Neuron (in vitro differentiated cells): ENCODE data around the gene IFT52.

Experiments used
- H2AFZ ChIP-seq: one replicate; pipeline ENCODE4 v1.6.1; 2013; ENCODE audit warnings: low read depth, mild to moderate bottlenecking, inconsistent platforms, low read length, moderate library complexity
- H3K27me3 ChIP-seq: one replicate; pipeline ENCODE4 v1.6.1; 2013; ENCODE audit warnings: low read length; ENCODE audit not compliant: insufficient read depth
- H3K36me3 ChIP-seq: one replicate; pipeline ENCODE4 v1.6.1; 2013; ENCODE audit warnings: low read length; ENCODE audit not compliant: insufficient read depth
- H3K4me1 ChIP-seq: one replicate; pipeline ENCODE4 v1.6.1; 2013; ENCODE audit warnings: low read length; ENCODE audit not compliant: insufficient read depth
- H3K4me3 ChIP-seq: 2 replicates; pipeline ENCODE4 v1.5.1; 2013; ENCODE audit warnings: mild to moderate bottlenecking, low read length, moderate library complexity
- H3K9me3 ChIP-seq: one replicate; pipeline ENCODE4 v1.6.1; 2013; ENCODE audit warnings: low read length

Gene IFT52, protein sequence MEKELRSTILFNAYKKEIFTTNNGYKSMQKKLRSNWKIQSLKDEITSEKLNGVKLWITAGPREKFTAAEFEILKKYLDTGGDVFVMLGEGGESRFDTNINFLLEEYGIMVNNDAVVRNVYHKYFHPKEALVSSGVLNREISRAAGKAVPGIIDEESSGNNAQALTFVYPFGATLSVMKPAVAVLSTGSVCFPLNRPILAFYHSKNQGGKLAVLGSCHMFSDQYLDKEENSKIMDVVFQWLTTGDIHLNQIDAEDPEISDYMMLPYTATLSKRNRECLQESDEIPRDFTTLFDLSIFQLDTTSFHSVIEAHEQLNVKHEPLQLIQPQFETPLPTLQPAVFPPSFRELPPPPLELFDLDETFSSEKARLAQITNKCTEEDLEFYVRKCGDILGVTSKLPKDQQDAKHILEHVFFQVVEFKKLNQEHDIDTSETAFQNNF

DNA sequence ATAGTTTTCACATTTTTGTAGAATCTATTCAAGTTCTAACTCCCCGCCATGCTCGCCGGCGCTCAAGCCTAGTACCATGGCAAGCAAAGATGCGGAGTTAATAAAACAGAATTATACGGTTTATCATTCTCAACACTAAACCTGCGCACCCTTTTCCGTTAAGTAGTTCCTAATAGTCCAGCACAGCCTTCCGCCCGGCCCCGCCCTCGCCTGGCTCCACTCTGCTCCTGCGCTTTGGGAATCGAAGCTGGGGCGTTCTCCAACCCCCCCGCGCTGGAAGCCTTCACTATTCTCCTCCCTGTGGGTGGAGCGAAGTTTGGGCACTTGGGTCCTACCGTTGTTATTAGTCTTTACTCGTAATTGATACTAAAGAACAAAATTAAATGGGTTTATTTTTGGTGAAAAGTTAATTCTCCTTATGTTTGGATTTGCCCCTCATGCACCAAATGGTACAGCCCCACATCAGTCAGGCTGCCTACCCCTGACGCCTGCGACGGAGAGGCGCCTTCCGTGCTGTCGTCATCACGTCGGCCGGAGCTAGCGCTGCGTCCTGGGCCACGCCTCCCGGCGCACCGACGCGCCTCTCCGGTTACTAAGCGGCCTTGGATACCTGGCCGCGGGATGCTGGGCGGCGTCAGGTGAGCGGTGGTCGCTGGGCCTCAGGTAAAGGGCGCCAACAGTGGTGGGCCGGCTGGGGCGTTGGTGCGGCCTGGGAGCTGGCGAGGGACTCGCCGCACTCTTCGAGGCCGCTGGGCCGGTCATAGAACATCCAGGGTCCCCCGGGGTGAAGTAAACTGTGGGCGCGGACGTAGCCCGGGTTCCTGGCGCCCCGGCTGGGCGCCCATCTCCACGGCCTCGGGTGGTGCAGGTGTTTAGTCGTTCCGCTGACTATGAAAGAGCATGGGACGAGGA, at the start of gene IFT52:
TSS of gene IFT52 (plus strand) at position 546 of the 912 bp plus-strand sequence. CDS start 3,762 bp downstream, outside the sequence.
- Histone ChIP-seq H2AFZ (peak within 1 kb of the TSS; percentile 90), H3K4me1 (peaks cover 7% of the 10 kb centered on the region), H3K9me3 (no peaks in the 10 kb centered on the region), H3K27me3 (no peaks in the 10 kb centered on the region), H3K36me3 (peaks cover 14% of the 10 kb centered on the region), H3K4me3 (peak within 1 kb of the TSS; percentile 97)

DNA sequence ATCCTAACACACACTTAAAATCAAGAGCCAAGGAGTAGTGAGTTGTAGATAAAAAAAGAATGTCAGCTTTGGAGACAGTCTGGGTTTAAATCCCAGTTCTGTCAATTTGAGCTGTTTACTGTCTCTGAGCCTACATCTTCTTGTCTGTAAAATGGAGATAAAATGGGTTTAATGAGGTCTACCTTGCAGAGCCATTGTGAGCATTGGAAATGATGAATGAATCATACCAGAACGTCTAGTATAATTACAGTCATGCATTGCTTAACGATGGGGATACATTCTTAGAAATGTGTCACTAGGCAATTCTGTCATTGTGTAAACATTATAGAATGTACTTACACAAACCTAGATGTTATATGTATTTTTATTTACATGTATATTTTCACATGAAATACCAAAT, 49.5 kb upstream of the IFT52 start:
- H3K4me3 ChIP-seq = no peak overlapping the region
- peaks cover 4% of the 10 kb centered on the region for H3K9me3 ChIP-seq
- H2AFZ ChIP-seq = no peak overlapping the region
- no peaks in the 10 kb centered on the region for H3K4me1 ChIP-seq
- no peaks in the 10 kb centered on the region for H3K27me3 ChIP-seq
- peaks cover 9% of the 10 kb centered on the region for H3K36me3 ChIP-seq

DNA sequence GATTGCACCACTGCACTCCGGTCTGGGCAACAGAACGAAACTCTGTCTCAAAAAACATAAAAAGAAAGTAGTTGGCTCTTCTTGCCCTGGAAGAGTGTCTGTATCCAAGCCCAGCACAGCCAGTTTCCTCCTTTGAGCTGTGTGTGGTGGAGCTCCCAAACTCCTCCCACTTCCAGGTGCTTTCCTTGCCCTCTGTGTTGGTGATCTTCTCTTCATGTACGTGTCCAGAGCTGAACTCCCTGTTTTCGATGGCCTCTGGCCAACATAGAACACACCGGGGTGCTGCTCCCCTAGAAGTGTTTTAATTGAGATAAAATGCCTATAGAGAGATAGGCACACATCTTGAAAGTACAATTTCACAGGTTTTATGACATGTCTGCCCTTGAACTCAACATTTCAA, 48.6 kb upstream of the IFT52 start:
- Histone ChIP-seq H3K4me3 (no peak overlapping the region), H3K4me1 (no peaks in the 10 kb centered on the region), H3K27me3 (no peaks in the 10 kb centered on the region), H3K9me3 (peaks cover 4% of the 10 kb centered on the region), H3K36me3 (peaks cover 9% of the 10 kb centered on the region), H2AFZ (no peak overlapping the region)

DNA sequence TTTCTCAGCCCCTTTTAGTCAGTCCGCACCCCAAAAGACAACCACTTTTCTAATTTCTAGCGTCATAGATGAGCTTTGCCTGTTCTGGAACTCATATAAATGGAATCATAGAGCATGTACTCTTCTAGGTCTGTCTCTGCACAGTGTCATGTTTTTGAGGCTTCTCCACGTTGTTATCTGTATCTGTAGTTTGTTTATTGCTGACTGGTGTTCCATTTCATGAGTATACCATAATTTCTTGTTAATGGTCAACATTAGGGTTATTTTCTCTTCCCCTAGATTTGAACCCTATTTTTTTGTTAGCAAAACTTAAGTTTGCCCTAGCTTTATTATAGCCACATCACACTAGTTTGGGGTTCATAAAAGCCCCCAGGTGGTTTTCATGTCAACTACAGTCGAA, 48.1 kb upstream of the IFT52 start:
- H3K4me3 ChIP-seq = no peak overlapping the region
- H3K36me3 ChIP-seq = peaks cover 9% of the 10 kb centered on the region
- no peaks in the 10 kb centered on the region for H3K27me3 ChIP-seq
- no peak overlapping the region for H2AFZ ChIP-seq
- H3K4me1 ChIP-seq = no peaks in the 10 kb centered on the region
- peaks cover 4% of the 10 kb centered on the region for H3K9me3 ChIP-seq

DNA sequence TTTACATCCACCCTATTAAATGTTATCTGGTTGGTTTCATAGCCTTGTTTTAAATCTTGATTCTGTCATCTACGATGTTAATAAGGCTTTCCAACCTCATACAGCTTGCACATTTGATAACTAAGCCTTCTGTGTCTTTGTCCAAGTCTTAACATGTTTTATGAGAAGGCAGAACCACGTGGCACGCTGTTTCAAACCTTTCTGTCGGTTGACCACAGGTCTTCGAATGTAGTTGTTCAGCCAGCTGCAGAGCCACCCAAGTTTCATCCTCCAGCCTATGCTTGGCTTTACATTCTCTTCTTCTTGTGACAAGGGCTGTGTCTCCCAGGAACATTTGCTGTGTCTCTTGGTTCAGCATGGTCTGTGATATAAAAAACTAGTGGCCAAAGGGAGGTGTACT, 47.6 kb upstream of the IFT52 start:
- no peaks in the 10 kb centered on the region for H3K4me1 ChIP-seq
- H2AFZ ChIP-seq = no peak overlapping the region
- H3K4me3 ChIP-seq = no peak overlapping the region
- peaks cover 12% of the 10 kb centered on the region for H3K36me3 ChIP-seq
- no peaks in the 10 kb centered on the region for H3K27me3 ChIP-seq
- H3K9me3 ChIP-seq = peaks cover 4% of the 10 kb centered on the region

DNA sequence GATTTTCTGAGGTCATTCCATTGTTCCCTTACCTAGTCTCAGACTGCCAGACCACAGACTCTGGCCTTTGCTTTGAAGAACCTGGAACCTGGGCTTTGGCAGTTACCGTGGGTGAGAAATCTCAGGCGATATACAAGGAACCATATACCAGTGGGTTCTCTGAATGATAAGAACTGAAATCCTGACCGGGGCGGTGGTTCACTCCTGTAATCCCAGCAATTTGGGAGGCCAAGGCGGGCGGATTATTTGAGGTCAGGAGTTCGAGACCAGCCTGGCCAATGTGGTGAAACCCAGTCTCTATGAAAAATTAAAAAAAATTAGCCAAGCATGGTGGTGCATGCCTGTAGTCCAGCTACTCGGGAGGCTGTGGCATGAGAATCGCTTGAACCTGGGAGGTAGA, 46.2 kb upstream of the IFT52 start:
- Histone ChIP-seq H3K4me3 (no peak overlapping the region), H3K4me1 (no peaks in the 10 kb centered on the region), H3K9me3 (peaks cover 4% of the 10 kb centered on the region)

DNA sequence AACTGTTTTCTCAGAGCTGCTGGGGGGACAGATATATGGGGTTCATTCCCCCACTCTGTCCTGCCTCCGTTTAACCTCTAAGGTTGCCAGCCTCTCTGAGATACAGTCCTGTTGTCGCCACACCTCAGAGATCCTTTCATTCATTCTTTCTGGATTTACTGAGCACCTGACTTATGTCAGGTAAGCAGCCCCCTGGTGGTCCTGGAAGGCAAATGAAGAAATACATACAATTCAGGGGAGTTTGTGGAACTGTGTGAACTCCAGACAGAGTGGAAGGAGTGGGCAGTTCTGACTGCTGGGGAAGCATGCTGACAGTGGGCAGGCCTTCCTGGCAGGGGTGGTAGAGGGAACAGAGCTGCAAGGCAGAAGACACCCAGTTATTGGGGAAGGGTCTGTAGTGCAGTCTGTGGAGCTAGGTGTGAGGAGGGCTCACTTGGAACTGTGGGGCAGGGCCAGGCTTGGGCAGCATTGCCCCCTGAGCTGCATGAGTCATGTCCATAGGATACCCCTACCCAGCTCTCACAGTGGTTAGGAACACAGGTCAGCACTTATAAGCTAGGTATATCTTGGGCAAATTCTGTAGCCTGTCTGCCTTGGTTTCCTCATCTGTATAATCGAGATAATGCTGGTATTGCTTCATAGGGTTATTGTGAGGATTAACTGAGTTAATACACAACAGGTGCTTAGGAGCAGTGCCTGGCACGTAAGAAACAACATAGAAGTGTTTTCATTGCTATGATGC, 44.7 kb upstream of the IFT52 start:
- peaks cover 8% of the 10 kb centered on the region for H3K36me3 ChIP-seq
- H3K9me3 ChIP-seq = peaks cover 4% of the 10 kb centered on the region
- H3K4me1 ChIP-seq = no peaks in the 10 kb centered on the region
- H3K4me3 ChIP-seq = no peak overlapping the region
- no peaks in the 10 kb centered on the region for H3K27me3 ChIP-seq
- no peak overlapping the region for H2AFZ ChIP-seq

More for the DNA sequence above, 46.2 kb upstream of the IFT52 start:
- H3K36me3 ChIP-seq = peaks cover 13% of the 10 kb centered on the region
- no peak overlapping the region for H2AFZ ChIP-seq
- no peaks in the 10 kb centered on the region for H3K27me3 ChIP-seq

DNA sequence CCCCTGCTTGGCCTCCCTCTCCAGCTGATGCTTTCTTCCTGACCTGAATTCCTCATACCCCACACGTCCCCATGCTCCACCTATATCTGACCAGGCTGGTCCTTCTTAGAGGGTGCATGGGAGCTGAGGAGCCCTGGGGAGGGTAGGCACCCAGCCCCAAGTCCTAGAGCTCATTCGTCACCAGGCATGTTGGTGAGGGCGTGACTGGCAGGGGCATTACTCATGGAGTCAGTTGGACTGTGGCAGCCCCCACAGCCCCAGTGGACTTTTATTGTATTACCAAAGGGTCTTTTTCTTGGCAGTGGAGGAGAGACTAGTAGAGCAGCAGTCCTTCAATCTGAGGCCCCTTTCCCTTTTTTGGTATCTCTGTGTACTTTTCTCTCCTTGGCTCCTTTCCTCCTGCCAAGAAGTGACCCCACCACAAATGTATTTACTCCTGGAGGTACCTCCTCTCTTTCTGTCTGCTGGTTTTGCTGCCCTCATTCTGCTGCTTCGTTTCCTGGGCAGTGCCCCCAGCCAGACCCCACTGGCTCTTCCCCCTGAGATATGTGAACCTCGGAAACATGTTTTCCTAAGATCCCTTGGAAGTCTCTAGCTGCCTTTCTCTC, 42.4 kb upstream of the IFT52 start:
- no peak overlapping the region for H3K4me3 ChIP-seq
- H3K36me3 ChIP-seq = peaks cover 8% of the 10 kb centered on the region
- no peak overlapping the region for H2AFZ ChIP-seq
- H3K27me3 ChIP-seq = peaks cover 2% of the 10 kb centered on the region
- peaks cover 4% of the 10 kb centered on the region for H3K9me3 ChIP-seq
- no peaks in the 10 kb centered on the region for H3K4me1 ChIP-seq

DNA sequence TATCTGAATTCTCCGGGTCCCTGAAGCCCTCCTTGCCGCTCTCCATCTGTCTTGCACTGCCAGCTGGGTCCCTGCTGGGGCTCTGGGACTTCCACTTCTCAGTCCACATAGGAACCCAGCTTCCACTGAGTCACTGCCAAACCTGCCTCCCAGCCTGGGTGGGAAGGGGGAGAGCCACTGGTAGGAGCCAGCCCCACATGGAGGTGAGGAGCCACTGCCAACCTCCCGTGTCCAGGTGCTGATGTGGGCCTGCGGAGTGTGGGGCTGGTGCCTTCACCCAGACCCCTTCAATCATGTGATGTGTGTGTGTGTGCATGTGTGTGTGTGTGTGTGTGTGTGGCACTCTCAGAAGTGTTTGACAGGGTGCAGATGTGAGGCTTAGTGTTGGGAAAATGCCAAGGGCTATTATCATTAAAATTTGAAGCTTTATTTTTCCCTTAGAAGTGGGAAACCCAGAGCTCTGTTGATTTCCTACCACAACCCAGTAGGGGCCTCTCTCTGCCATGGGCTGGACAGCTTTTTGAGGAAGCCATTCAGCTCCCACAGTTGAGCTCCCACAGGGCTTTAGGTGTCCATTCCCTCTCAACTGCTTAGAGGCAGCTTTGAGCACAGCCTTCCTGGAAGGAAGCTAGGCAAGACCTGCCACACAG, 41.2 kb upstream of the IFT52 start:
- H3K36me3 ChIP-seq = peaks cover 4% of the 10 kb centered on the region
- H3K4me1 ChIP-seq = no peaks in the 10 kb centered on the region
- peaks cover 2% of the 10 kb centered on the region for H3K27me3 ChIP-seq
- no peak overlapping the region for H2AFZ ChIP-seq
- H3K9me3 ChIP-seq = peaks cover 4% of the 10 kb centered on the region
- H3K4me3 ChIP-seq = no peak overlapping the region

DNA sequence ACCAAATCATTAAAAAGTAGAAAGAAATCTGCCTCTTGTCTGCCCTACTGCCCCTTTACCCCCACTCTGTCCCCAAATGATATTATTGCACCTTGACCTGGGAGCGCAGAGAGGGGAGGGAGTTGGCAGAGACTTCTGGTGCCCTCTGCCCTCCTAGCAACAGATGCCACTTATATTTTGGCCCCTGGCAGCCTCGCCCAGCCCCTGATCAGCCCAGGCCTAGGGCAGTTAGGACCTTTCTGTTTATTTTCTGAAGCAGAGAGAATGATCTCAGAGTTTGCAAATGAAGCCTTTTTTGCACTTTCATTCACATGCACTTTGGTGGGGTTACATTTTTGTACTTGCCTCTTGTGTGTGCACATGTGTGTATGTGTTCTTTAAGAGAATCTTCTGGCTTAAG, 40.3 kb upstream of the IFT52 start:
- Histone ChIP-seq H3K27me3 (peaks cover 2% of the 10 kb centered on the region), H3K4me1 (no peaks in the 10 kb centered on the region), H3K36me3 (peaks cover 4% of the 10 kb centered on the region), H3K9me3 (peaks cover 4% of the 10 kb centered on the region), H2AFZ (no peak overlapping the region), H3K4me3 (no peak overlapping the region)

DNA sequence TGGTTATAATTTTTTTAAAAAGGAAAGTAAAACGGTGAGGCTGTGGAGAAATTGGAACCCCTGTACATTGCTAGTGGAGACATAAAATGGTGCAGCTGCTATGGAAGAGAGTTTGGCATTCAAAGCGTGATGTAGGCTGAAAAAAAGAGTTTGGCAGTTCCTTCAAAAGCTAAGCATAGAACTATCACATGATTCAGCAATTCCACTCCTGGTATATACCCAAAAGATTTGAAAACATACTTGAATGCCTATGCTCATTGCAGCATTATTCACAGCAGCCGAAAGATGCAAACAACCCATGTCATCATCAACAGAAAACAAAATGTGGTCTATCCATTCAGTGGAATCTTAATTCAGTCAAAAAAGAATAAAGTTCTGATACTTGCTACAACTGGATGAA, 36.4 kb upstream of the IFT52 start:
- H3K4me3 ChIP-seq = no peak overlapping the region
- H3K9me3 ChIP-seq = no peaks in the 10 kb centered on the region
- no peak overlapping the region for H2AFZ ChIP-seq
- H3K36me3 ChIP-seq = no peaks in the 10 kb centered on the region
- H3K27me3 ChIP-seq = peaks cover 2% of the 10 kb centered on the region
- H3K4me1 ChIP-seq = no peaks in the 10 kb centered on the region
